ENCODE measurements around the gene XG.

DNA sequence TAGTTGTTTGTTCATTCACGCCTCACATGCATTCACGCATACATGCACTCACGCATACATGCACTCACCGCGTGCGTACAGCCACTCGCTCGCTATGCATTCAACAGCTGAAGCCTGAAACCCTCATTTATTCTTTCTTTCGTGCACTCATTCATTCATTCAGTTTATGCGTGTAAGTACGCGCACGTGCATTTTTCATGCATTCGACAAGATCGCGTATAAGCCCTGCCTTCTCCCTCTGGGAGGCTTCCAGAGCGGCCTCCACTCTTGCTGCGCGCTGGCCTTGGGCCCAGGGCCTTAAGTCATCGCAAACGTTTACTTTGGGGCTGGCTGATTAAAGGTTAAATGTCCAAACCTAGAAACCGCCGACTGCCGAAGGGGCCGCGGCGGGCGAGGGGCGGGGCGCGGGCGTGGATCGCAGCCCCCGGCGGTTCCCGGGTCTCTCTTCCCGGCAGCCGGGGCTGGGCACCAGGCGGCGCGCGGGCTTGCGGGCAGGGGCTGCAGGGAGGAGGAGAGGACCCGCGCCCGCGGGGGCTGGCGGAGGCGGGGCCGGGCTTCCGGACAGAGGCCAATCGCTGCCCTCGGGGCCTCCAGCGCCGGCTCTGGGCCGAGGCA lies 76.6 kb downstream of the XG start, which contains the start of gene GYG2:
- TF ChIP-seq, protein P1, sequence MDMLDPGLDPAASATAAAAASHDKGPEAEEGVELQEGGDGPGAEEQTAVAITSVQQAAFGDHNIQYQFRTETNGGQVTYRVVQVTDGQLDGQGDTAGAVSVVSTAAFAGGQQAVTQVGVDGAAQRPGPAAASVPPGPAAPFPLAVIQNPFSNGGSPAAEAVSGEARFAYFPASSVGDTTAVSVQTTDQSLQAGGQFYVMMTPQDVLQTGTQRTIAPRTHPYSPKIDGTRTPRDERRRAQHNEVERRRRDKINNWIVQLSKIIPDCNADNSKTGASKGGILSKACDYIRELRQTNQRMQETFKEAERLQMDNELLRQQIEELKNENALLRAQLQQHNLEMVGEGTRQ (IDR thresholded peaks at IDR 0.05; ENCODE audit: low read depth, low read length), result no peak
- TF ChIP-seq, protein P2, sequence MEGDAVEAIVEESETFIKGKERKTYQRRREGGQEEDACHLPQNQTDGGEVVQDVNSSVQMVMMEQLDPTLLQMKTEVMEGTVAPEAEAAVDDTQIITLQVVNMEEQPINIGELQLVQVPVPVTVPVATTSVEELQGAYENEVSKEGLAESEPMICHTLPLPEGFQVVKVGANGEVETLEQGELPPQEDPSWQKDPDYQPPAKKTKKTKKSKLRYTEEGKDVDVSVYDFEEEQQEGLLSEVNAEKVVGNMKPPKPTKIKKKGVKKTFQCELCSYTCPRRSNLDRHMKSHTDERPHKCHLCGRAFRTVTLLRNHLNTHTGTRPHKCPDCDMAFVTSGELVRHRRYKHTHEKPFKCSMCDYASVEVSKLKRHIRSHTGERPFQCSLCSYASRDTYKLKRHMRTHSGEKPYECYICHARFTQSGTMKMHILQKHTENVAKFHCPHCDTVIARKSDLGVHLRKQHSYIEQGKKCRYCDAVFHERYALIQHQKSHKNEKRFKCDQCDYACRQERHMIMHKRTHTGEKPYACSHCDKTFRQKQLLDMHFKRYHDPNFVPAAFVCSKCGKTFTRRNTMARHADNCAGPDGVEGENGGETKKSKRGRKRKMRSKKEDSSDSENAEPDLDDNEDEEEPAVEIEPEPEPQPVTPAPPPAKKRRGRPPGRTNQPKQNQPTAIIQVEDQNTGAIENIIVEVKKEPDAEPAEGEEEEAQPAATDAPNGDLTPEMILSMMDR (conservative IDR thresholded peaks at IDR 0.05; ENCODE audit: low read depth, low read length), result no peak
- no peak for TF ChIP-seq CEBPB (IDR thresholded peaks at IDR 0.05; ENCODE audit: low read depth, low read length)
- no peak for TF ChIP-seq POLR2A (IDR thresholded peaks at IDR 0.05; ENCODE audit: low read depth, low read length)
- TF ChIP-seq RAD21 (IDR thresholded peaks at IDR 0.05; ENCODE audit: low read length), result no peak
- no peak for TF ChIP-seq RCOR1 (IDR thresholded peaks at IDR 0.05; ENCODE audit: insufficient replicate concordance, low read length)

All from IMR-90 (cell line).